ENCODE results near the gene TBC1D9.
"Not testable (repeated sequence)": the region's sequence is repeated elsewhere in the genome, so short reads cannot be mapped to it uniquely, and the experiment has no call there.

TBC1D9 gene

GRCh38 chr4:140752291-140753068 is 3.7 kb downstream of the TBC1D9 start:
- DNase-seq = no peak

GRCh38 chr4:140750470-140750869 is 5.7 kb downstream of the TBC1D9 start:
- no peak for DNase-seq

GRCh38 chr4:140748171-140748570 is 8.0 kb downstream of the TBC1D9 start:
- no peak for DNase-seq

- not testable (repeated sequence) for DNase-seq
Observed at GRCh38 chr4:140746546-140746945, 9.6 kb downstream of the TBC1D9 start.

GRCh38 chr4:140744421-140744820 is 11.8 kb downstream of the TBC1D9 start:
- DNase-seq = no peak

GRCh38 chr4:140743194-140743931 is 12.8 kb downstream of the TBC1D9 start:
- DNase-seq = no peak

GRCh38 chr4:140742838-140743193 is 13.4 kb downstream of the TBC1D9 start:
- DNase-seq = no peak

- DNase-seq = no peak
Observed at GRCh38 chr4:140740906-140741670, 15.1 kb downstream of the TBC1D9 start.

GRCh38 chr4:140740422-140740821 is 15.8 kb downstream of the TBC1D9 start:
- no peak for DNase-seq

- no peak for DNase-seq
Observed at GRCh38 chr4:140739971-140740370, 16.2 kb downstream of the TBC1D9 start.

- no peak for DNase-seq
Observed at GRCh38 chr4:140738139-140738538, 18.0 kb downstream of the TBC1D9 start.

GRCh38 chr4:140736669-140737343 is 19.4 kb downstream of the TBC1D9 start:
- no peak for DNase-seq

GRCh38 chr4:140735779-140736391 is 20.3 kb downstream of the TBC1D9 start:
- DNase-seq = no peak

GRCh38 chr4:140735317-140735716 is 20.9 kb downstream of the TBC1D9 start:
- no peak for DNase-seq

- no peak for DNase-seq
Observed at GRCh38 chr4:140732780-140733179, 23.4 kb downstream of the TBC1D9 start.

GRCh38 chr4:140729344-140730049 is 26.7 kb downstream of the TBC1D9 start:
- DNase-seq = no peak

- DNase-seq = no peak
Observed at GRCh38 chr4:140726776-140727500, 29.2 kb downstream of the TBC1D9 start.

- DNase-seq = no peak
Observed at GRCh38 chr4:140725556-140725955, 30.6 kb downstream of the TBC1D9 start.

- DNase-seq = no peak
Observed at GRCh38 chr4:140724760-140725159, 31.4 kb downstream of the TBC1D9 start.

- no peak for DNase-seq
Observed at GRCh38 chr4:140720387-140721304, 35.5 kb downstream of the TBC1D9 start.

All from NCI-H2171 (cell line).